Brain microvascular endothelial cell (primary cell): ENCODE data around the gene MORN5.

Source experiments
- DNase-seq: peaks from one replicate; pipeline ENCODE4 v3.0.0-alpha.2; 2020
- H3K27ac ChIP-seq: fragments of 250-450 bp; sonication (Bioruptor Pico); 2 replicates; pipeline ENCODE4 v1.5.1; 2020; ENCODE audit warnings: mild to moderate bottlenecking, moderate library complexity
- H3K27me3 ChIP-seq: fragments of 250-450 bp; sonication (Bioruptor Pico); replicated peaks from 2 replicates; pipeline ENCODE4 v1.5.1; 2020; ENCODE audit warnings: mild to moderate bottlenecking
- H3K36me3 ChIP-seq: fragments of 250-450 bp; sonication (Bioruptor Pico); replicated peaks from 2 replicates; pipeline ENCODE4 v1.5.1; 2020; ENCODE audit warnings: mild to moderate bottlenecking
- H3K4me3 ChIP-seq: 2 replicates; pipeline ENCODE4 v1.5.1; 2011; ENCODE audit warnings: low read depth, mild to moderate bottlenecking, control low read depth, low read length, moderate library complexity
- in situ Hi-C: cut with HindIII; loops from 2 replicates; pipeline ENCODE4 v1.10.0; 2017; ENCODE audit warnings: low sequenced_read_pairs, low pct_ligation_motif_present
- TF ChIP-seq, protein P1 (sequence below): IDR thresholded peaks from 2 replicates; pipeline ENCODE4 v1.5.1; 2011; ENCODE audit warnings: low read depth, mild to moderate bottlenecking, moderate library complexity, low read length, control low read depth, inconsistent platforms; ENCODE audit errors: missing control alignments

Gene MORN5

DNA sequence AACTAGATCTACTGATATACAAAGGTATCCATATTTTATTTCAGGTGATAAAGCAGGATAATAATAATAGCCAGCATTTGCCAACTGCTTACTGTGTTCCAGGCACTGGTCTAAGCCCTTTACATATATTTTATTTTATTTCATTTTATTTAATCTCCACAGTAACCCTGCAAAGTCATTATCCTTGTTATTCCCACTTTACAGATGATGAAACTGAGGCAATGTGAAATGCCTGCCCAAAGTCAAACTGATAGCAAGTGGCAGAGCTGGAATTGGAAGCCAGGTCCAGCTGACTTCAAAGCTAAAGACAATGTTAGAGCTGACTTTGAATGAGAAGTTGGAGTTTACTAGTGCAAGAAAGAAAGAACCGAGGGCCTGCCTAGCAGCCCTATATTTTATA lies 24.8 kb downstream of the MORN5 start:
- TF ChIP-seq, protein P1, sequence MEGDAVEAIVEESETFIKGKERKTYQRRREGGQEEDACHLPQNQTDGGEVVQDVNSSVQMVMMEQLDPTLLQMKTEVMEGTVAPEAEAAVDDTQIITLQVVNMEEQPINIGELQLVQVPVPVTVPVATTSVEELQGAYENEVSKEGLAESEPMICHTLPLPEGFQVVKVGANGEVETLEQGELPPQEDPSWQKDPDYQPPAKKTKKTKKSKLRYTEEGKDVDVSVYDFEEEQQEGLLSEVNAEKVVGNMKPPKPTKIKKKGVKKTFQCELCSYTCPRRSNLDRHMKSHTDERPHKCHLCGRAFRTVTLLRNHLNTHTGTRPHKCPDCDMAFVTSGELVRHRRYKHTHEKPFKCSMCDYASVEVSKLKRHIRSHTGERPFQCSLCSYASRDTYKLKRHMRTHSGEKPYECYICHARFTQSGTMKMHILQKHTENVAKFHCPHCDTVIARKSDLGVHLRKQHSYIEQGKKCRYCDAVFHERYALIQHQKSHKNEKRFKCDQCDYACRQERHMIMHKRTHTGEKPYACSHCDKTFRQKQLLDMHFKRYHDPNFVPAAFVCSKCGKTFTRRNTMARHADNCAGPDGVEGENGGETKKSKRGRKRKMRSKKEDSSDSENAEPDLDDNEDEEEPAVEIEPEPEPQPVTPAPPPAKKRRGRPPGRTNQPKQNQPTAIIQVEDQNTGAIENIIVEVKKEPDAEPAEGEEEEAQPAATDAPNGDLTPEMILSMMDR = no peak
- in situ Hi-C loops = no loop called here
- no peak for DNase-seq
- Histone ChIP-seq H3K27ac (no peak overlapping the region), H3K36me3 (no peaks in the 10 kb centered on the region), H3K27me3 (peaks cover 13% of the 10 kb centered on the region), H3K4me3 (no peak overlapping the region)

DNA sequence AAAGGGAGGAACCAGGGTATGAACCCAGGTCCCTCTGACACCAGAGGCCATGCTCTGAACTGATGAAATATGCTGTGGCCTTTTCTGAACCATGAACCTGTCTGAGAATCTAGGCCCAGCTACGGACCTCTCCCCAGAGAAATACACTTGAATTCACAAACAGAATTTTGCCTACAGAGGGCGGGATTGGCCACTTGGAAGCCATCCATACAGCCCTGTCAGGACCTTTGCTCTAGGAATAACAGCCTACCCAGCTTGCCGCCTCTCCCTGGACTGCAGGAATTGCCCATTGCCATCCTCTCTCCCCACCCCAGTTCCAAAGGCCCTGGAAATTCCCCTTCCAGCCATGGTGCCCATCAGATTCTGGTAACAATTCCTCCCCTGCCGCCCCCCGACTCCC lies 26.6 kb downstream of the MORN5 start:
- in situ Hi-C loops = no loop called here
- H3K27ac ChIP-seq = no peak overlapping the region
- H3K27me3 ChIP-seq = peaks cover 13% of the 10 kb centered on the region
- TF ChIP-seq, protein P1 = peak; percentile 5
- no peaks in the 10 kb centered on the region for H3K36me3 ChIP-seq
- DNase-seq = no peak
- H3K4me3 ChIP-seq = no peak overlapping the region

GRCh38 chr9:122186777-122187470 lies 27.2 kb downstream of the MORN5 start:
- Histone ChIP-seq H3K4me3 (no peak overlapping the region), H3K36me3 (no peaks in the 10 kb centered on the region), H3K27me3 (peaks cover 13% of the 10 kb centered on the region), H3K27ac (no peak overlapping the region)
- no peak for DNase-seq
- in situ Hi-C loops = no loop called here
- TF ChIP-seq, protein P1 = no peak

DNA sequence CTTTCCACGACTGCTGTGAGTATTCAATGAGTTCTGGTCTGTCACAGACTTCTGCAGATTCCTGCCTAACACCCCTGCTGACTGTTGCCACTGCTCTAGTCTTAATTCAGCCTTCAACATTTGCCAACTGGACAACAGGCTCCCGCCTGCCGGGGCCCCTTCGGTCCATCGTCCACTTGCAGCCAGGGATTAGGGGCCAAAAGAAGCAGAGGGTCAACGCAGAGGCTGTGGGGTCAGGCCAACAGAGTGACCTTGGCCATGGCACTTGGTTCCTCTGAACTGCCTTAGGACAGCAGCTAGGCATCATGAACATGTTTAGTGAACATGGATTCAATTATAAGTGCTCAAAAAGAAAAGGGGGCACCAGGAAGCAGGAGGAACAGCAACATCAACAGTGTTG lies 28.7 kb downstream of the MORN5 start:
- Histone ChIP-seq H3K4me3 (no peak overlapping the region), H3K36me3 (no peaks in the 10 kb centered on the region), H3K27ac (no peak overlapping the region), H3K27me3 (peaks cover 6% of the 10 kb centered on the region)
- in situ Hi-C loops = no loop called here
- TF ChIP-seq, protein P1 = no peak
- DNase-seq = no peak

- no peak for DNase-seq
- peaks cover 2% of the 10 kb centered on the region for H3K27me3 ChIP-seq
- in situ Hi-C loops = no loop called here
- H3K4me3 ChIP-seq = no peak overlapping the region
- TF ChIP-seq, protein P1 = no peak
- no peak overlapping the region for H3K27ac ChIP-seq
- H3K36me3 ChIP-seq = no peaks in the 10 kb centered on the region
Measured at GRCh38 chr9:122190597-122191381, 31.1 kb downstream of the MORN5 start.
